Mesenchymal stem cell (in vitro differentiated cells and primary cell): Measurements from ENCODE around the gene RNF13.
A peak's percentile ranks its signal among the peaks of the same experiment; 100 is the strongest.

ENCODE experiments used
- DNase-seq: peaks from one replicate; pipeline ENCODE4 v3.0.0-alpha.2; 2013
- H2AFZ ChIP-seq: one replicate; pipeline ENCODE4 v1.6.1; 2013; ENCODE audit warnings: low read depth, mild to moderate bottlenecking, control low read depth, inconsistent platforms, low read length, moderate library complexity
- H2AK5ac ChIP-seq: 2 replicates; pipeline ENCODE4 v1.6.1; 2013; ENCODE audit warnings: low read length, moderate library complexity, mild to moderate bottlenecking, inconsistent platforms; ENCODE audit not compliant: severe bottlenecking
- H2BK120ac ChIP-seq: one replicate; pipeline ENCODE4 v1.6.1; 2013; ENCODE audit warnings: low read depth, mild to moderate bottlenecking, inconsistent platforms, low read length, moderate library complexity
- H2BK12ac ChIP-seq, 2 experiments: one replicate each; pipeline ENCODE4 v1.6.1; 2013; ENCODE audit warnings: inconsistent platforms in 2 of 2, low read length in 2 of 2, mild to moderate bottlenecking in 2 of 2, moderate library complexity in 2 of 2, control low read depth in 1 of 2
- H2BK15ac ChIP-seq: one replicate; pipeline ENCODE4 v1.6.1; 2013; ENCODE audit warnings: mild to moderate bottlenecking, low read depth, inconsistent platforms; ENCODE audit not compliant: poor library complexity, severe bottlenecking
- H2BK5ac ChIP-seq: 2 replicates; pipeline ENCODE4 v1.6.1; 2013; ENCODE audit warnings: low read depth, mild to moderate bottlenecking, low read length, control low read depth, inconsistent platforms; ENCODE audit not compliant: poor library complexity, severe bottlenecking
- H3K14ac ChIP-seq, 2 experiments: one replicate each; pipeline ENCODE4 v1.6.1; 2013; ENCODE audit warnings: inconsistent platforms in 2 of 2, low read length in 2 of 2, control low read depth in 1 of 2, mild to moderate bottlenecking in 1 of 2, moderate library complexity in 1 of 2
- H3K18ac ChIP-seq, 2 experiments: one replicate each; pipeline ENCODE4 v1.6.1; 2013; ENCODE audit warnings: inconsistent platforms in 2 of 2, low read length in 2 of 2, control low read depth in 1 of 2, low read depth in 1 of 2, mild to moderate bottlenecking in 1 of 2
- H3K23ac ChIP-seq, 2 experiments: one replicate each; pipeline ENCODE4 v1.6.1; 2013; ENCODE audit warnings: inconsistent platforms in 2 of 2, low read length in 2 of 2, mild to moderate bottlenecking in 2 of 2, moderate library complexity in 2 of 2, control low read depth in 1 of 2
- H3K27ac ChIP-seq: 2 replicates; pipeline ENCODE4 v1.5.1; 2013; ENCODE audit warnings: mild to moderate bottlenecking, moderate library complexity, low read length, control low read depth, inconsistent platforms; ENCODE audit not compliant: poor library complexity, severe bottlenecking
- H3K27me3 ChIP-seq, 2 experiments: 2 replicates each; pipeline versions ENCODE4 v1.6.1 to v1.7.0; 2013; ENCODE audit warnings: low read length in 2 of 2, mild to moderate bottlenecking in 2 of 2, moderate library complexity in 2 of 2, control low read depth in 1 of 2, inconsistent platforms in 1 of 2; ENCODE audit not compliant: control insufficient read depth in 1 of 2, insufficient read depth in 1 of 2
- H3K36me3 ChIP-seq, 2 experiments: 2 replicates each; pipeline versions ENCODE4 v1.6.1 to v1.7.0; 2013; ENCODE audit warnings: low read length in 2 of 2, control low read depth in 1 of 2, inconsistent platforms in 1 of 2, low read depth in 1 of 2, mild to moderate bottlenecking in 1 of 2; ENCODE audit not compliant: insufficient read depth in 2 of 2, control insufficient read depth in 1 of 2
- H3K4ac ChIP-seq, 2 experiments: one replicate each; pipeline ENCODE4 v1.6.1; 2013; ENCODE audit warnings: inconsistent platforms in 2 of 2, low read length in 2 of 2, mild to moderate bottlenecking in 2 of 2, moderate library complexity in 2 of 2, control low read depth in 1 of 2, low read depth in 1 of 2
- H3K4me1 ChIP-seq: 2 replicates; pipeline ENCODE4 v1.6.1; 2013; ENCODE audit warnings: low read depth, low read length, control low read depth; ENCODE audit not compliant: control insufficient read depth, insufficient read depth
- H3K4me2 ChIP-seq: 2 replicates; pipeline ENCODE4 v1.6.1; 2013; ENCODE audit warnings: low read length, mild to moderate bottlenecking, inconsistent platforms; ENCODE audit not compliant: poor library complexity, severe bottlenecking
- H3K4me3 ChIP-seq, 2 experiments: 2 replicates each; pipeline versions ENCODE4 v1.5.1 to v1.7.0; 2013; ENCODE audit warnings: low read length in 2 of 2, mild to moderate bottlenecking in 2 of 2, control low read depth in 1 of 2, low read depth in 1 of 2; ENCODE audit not compliant: insufficient read depth in 1 of 2
- H3K79me1 ChIP-seq: replicated peaks from 2 replicates; pipeline ENCODE4 v1.6.1; 2013; ENCODE audit warnings: mild to moderate bottlenecking, control low read depth, low read length, inconsistent platforms; ENCODE audit not compliant: poor library complexity, severe bottlenecking
- H3K9ac ChIP-seq: 2 replicates; pipeline ENCODE4 v1.7.0; 2013; ENCODE audit warnings: mild to moderate bottlenecking, low read length, moderate library complexity
- H3K9me3 ChIP-seq: 2 replicates; pipeline ENCODE4 v1.7.0; 2013; ENCODE audit warnings: mild to moderate bottlenecking, low read length; ENCODE audit not compliant: control insufficient read depth
- H4K8ac ChIP-seq: one replicate; pipeline ENCODE4 v1.6.1; 2013; ENCODE audit warnings: inconsistent platforms, mild to moderate bottlenecking, low read length, moderate library complexity
- H4K91ac ChIP-seq: one replicate; pipeline ENCODE4 v1.6.1; 2013; ENCODE audit warnings: mild to moderate bottlenecking, low read length, inconsistent platforms
- WGBS: methylation state at CpG from one replicate; pipeline ENCODE4 v1.1.7; 2013; ENCODE audit warnings: mixed read lengths; 5-methylcytosine and 5-hydroxymethylcytosine counted together

RNF13 gene

DNA sequence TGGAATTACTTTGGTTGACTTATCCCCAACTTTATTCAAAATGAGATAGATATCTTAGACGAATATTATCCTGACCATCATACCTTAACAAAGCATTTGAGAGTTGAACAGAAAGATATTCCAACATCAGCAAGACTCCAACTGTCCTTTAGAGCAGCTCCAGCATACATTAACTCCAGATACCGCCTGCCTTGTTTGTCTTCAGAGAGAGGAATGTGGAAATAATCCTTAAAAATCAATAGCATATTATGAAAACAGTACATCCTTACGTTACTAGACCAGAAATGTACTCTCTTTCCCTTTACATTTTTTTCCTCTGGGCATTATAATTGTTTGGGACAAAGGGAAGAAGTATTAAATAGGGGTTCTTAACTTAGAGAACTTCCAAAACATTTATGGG lies 22.3 kb upstream of the RNF13 start:
- H3K4me3 ChIP-seq, result peak overlapping the region in 1 of 2 experiments; percentile 23
- no peaks in the 10 kb centered on the region for H3K36me3 ChIP-seq
- no peak overlapping the region for H3K18ac ChIP-seq
- no peaks in the 10 kb centered on the region for H3K9me3 ChIP-seq
- no peak overlapping the region for H3K27ac ChIP-seq
- no peak overlapping the region for H2BK120ac ChIP-seq
- H3K4ac ChIP-seq, result no peak overlapping the region
- no peak overlapping the region for H3K23ac ChIP-seq
- 80% methylated on average over 1 of the region's 3 CpGs for WGBS
- H3K4me2 ChIP-seq, result no peak overlapping the region
- no peak overlapping the region for H2BK5ac ChIP-seq
- no peaks in the 10 kb centered on the region for H3K4me1 ChIP-seq
- H2BK15ac ChIP-seq, result no peak overlapping the region
- H4K8ac ChIP-seq, result no peak overlapping the region
- no peak overlapping the region for H2BK12ac ChIP-seq
- no peak for DNase-seq
- H3K27me3 ChIP-seq, result no peaks in the 10 kb centered on the region
- no peak overlapping the region for H3K14ac ChIP-seq
- H3K79me1 ChIP-seq, result no peaks in the 10 kb centered on the region
- no peak overlapping the region for H2AFZ ChIP-seq
- H3K9ac ChIP-seq, result peak overlapping the region; percentile 12
- no peak overlapping the region for H2AK5ac ChIP-seq
- H4K91ac ChIP-seq, result no peak overlapping the region

DNA sequence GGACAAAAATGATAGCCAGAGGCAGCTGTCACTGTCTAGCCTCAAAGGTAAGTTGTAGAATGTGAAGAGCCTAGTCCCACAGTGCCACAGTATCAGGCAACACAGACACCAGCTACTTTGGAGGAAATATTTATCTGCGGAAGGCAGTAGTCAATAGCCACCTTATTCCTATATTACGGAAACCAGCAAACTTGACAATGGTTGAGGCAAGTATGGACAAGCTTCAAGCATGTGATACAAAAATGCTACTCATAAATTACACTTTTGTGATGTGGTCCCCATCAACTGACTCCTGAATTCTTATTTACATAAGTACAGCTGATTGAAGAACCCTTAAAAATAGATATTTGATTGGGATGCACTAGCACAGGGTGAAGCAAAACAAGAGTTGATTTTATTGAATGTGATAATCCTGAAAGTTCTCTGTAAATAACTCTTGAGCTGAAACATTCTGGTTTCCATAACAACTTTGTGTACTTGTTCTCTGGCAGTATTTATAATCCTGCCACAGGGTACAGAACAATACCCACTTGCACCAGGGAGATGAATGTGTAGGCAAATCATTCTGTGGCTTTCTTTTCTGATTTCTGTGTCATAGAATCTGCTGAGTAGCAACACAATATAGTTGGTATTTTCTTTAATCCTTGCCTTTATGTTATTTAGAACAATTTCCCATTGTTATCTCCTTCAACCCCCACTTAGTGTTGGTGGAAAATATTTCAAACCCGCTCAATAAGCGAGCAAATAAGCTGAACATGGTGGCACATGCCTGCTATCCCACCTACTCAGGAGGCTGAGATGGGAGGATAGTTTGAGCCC lies 20.4 kb upstream of the RNF13 start, which contains the start of gene ANKUB1:
ANKUB1 (minus strand) TSS at position 103 of the 819 bp plus-strand sequence. CDS start 188 bp downstream, outside the sequence.
- H2BK12ac ChIP-seq, result no peak within 1 kb of the TSS
- no peak within 1 kb of the TSS for H3K9ac ChIP-seq
- 68% methylated on average over 2 of the region's 4 CpGs for WGBS
- no peak within 1 kb of the TSS for H3K4ac ChIP-seq
- no peaks in the 10 kb centered on the region for H3K4me1 ChIP-seq
- DNase-seq, result no peak
- H3K18ac ChIP-seq, result no peak within 1 kb of the TSS
- no peak within 1 kb of the TSS for H3K4me3 ChIP-seq
- no peak within 1 kb of the TSS for H4K91ac ChIP-seq
- H4K8ac ChIP-seq, result no peak within 1 kb of the TSS
- H3K27ac ChIP-seq, result no peak within 1 kb of the TSS
- no peak within 1 kb of the TSS for H3K4me2 ChIP-seq
- H2BK120ac ChIP-seq, result no peak within 1 kb of the TSS
- H3K23ac ChIP-seq, result no peak within 1 kb of the TSS
- no peak within 1 kb of the TSS for H3K14ac ChIP-seq
- H2BK15ac ChIP-seq, result no peak within 1 kb of the TSS
- H2AFZ ChIP-seq, result no peak within 1 kb of the TSS
- H3K79me1 ChIP-seq, result no peaks in the 10 kb centered on the region
- no peak within 1 kb of the TSS for H2BK5ac ChIP-seq
- H3K36me3 ChIP-seq, result no peaks in the 10 kb centered on the region
- H3K9me3 ChIP-seq, result no peaks in the 10 kb centered on the region
- H3K27me3 ChIP-seq, result no peaks in the 10 kb centered on the region
- H2AK5ac ChIP-seq, result no peak within 1 kb of the TSS

DNA sequence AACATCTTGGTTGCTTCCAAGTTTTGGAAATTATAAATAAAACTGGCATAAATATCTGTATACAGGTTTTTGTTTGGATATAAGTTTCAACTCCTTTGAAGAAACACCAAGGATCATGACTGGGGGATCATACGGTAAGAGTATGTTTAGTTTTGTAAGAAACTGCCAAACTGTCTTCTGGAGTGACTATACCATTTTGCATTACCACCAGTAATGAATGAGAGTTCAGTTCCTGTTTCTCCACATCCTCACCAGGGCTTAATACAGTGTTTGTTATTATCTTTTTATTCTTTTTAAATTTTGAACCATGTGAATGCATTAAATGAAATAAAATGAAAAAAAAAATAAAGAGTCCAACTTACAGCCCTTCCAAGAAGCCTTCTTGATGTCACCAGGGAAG lies 17.0 kb upstream of the RNF13 start:
- Histone ChIP-seq H2BK120ac (no peak overlapping the region), H3K14ac (no peak overlapping the region), H2AFZ (no peak overlapping the region), H3K4me1 (no peaks in the 10 kb centered on the region), H3K79me1 (no peaks in the 10 kb centered on the region), H2AK5ac (no peak overlapping the region), H3K36me3 (no peaks in the 10 kb centered on the region), H3K9ac (no peak overlapping the region), H4K8ac (no peak overlapping the region), H3K18ac (no peak overlapping the region), H4K91ac (no peak overlapping the region), H2BK5ac (no peak overlapping the region), H2BK15ac (no peak overlapping the region), H3K23ac (no peak overlapping the region), H3K27me3 (no peaks in the 10 kb centered on the region), H3K4ac (no peak overlapping the region), H3K9me3 (no peaks in the 10 kb centered on the region), H3K4me2 (no peak overlapping the region), H2BK12ac (no peak overlapping the region), H3K27ac (no peak overlapping the region), H3K4me3 (no peak overlapping the region)
- WGBS, result no CpG with 5 or more reads among the region's 1 CpG
- DNase-seq, result no peak

DNA sequence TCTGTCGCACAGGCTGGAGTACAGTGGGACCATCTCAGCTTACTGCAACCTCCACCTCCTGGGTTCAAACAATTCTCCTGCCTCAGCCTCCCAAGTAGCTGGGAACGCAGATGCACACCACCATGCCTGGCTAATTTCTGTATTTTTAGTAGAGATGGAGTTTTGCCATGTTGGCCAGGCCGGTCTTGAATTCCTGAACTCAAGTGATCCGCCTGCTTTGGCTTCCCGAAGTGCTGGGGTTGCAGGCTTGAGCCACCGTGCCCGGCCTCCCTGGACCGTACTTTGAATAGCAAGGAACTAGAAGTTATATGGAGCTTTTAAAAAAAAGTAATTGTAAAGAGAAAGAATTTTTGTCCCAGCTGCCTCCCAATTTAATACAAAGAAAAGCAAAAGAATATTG lies 12.3 kb upstream of the RNF13 start:
- H3K4ac ChIP-seq, result no peak overlapping the region
- H2BK5ac ChIP-seq, result no peak overlapping the region
- no peak for DNase-seq
- no peak overlapping the region for H3K9ac ChIP-seq
- H3K18ac ChIP-seq, result no peak overlapping the region
- no peak overlapping the region for H3K4me3 ChIP-seq
- no peaks in the 10 kb centered on the region for H3K9me3 ChIP-seq
- 96% methylated on average over 4 of the region's 8 CpGs for WGBS
- H2BK15ac ChIP-seq, result no peak overlapping the region
- no peak overlapping the region for H2AK5ac ChIP-seq
- no peak overlapping the region for H4K8ac ChIP-seq
- H3K36me3 ChIP-seq, result no peaks in the 10 kb centered on the region
- H2AFZ ChIP-seq, result no peak overlapping the region
- H3K79me1 ChIP-seq, result no peaks in the 10 kb centered on the region
- no peak overlapping the region for H2BK120ac ChIP-seq
- no peaks in the 10 kb centered on the region for H3K4me1 ChIP-seq
- no peak overlapping the region for H3K14ac ChIP-seq
- H3K23ac ChIP-seq, result no peak overlapping the region
- no peak overlapping the region for H3K27ac ChIP-seq
- H2BK12ac ChIP-seq, result no peak overlapping the region
- H3K4me2 ChIP-seq, result no peak overlapping the region
- no peak overlapping the region for H4K91ac ChIP-seq
- no peaks in the 10 kb centered on the region for H3K27me3 ChIP-seq
